ENCODE measurements around the gene CFTR. TPM values are rescaled to one million over a fixed set of nuclear protein-coding genes. Genes with fewer than 3 reads are reported as not detected.

CFTR gene
- total RNA-seq, 1 experiment from 2014 or later = 1.2 TPM

- H4K8ac ChIP-seq (replicated peaks; ENCODE audit: insufficient read length, low read depth, low read length) = no peak overlapping the region
- no peak overlapping the region for H2AK5ac ChIP-seq (ENCODE audit: insufficient read length, low read length)
- no peak overlapping the region for H3K56ac ChIP-seq (ENCODE audit: insufficient read length, low read depth, low read length)
- no peaks in the 10 kb centered on the region for H3K79me2 ChIP-seq (ENCODE audit: insufficient read depth, low read length)
- H3K4me1 ChIP-seq (ENCODE audit: insufficient read depth, low read length) = peaks cover 2% of the 10 kb centered on the region; the same call in 1 of the 2 replicates
- Mint-ChIP-seq H3K9me3 (no peaks in the 10 kb centered on the region; a peak in 1 of 5 replicates), H3K27me3 (ENCODE audit: low read depth) (no peaks in the 10 kb centered on the region; the same call in 1 of the 2 replicates), H3K27ac (no peak overlapping the region), H3K36me3 (ENCODE audit: insufficient read depth in 1 of 3, low read depth in 3 of 3) (no peaks in the 10 kb centered on the region), H3K4me1 (peaks cover 9 to 10% of the 10 kb centered on the region in 2 experiments), H3K4me3 (no peak overlapping the region)
- H2BK120ac ChIP-seq (ENCODE audit: low read depth, low read length, poor library complexity, severe bottlenecking) = no peak overlapping the region
- H2AFZ ChIP-seq (ENCODE audit: low read length) = no peak overlapping the region
- H3K4ac ChIP-seq (ENCODE audit: low read depth, low read length) = no peak overlapping the region
- no peak overlapping the region for H3K18ac ChIP-seq (ENCODE audit: insufficient read length, low read depth, low read length)
- H3K23ac ChIP-seq (ENCODE audit: insufficient read length, low read depth, low read length) = no peak overlapping the region
- no CpG with 5 or more reads among the region's 1 CpG for WGBS (ENCODE audit: extremely low coverage, insufficient read length, low lambda C conversion rate)
- no peak overlapping the region for H3K4me2 ChIP-seq (ENCODE audit: insufficient read depth, insufficient read length, low read length)
- H4K5ac ChIP-seq (ENCODE audit: insufficient read length, low read depth, low read length) = no peak overlapping the region
- no peak overlapping the region for H4K91ac ChIP-seq (ENCODE audit: insufficient read length, low read depth, low read length)
- no peak overlapping the region for H2BK15ac ChIP-seq (ENCODE audit: low read depth, low read length)
- DNase-seq = no peak
- H3K23me2 ChIP-seq (ENCODE audit: insufficient read length, low read depth, low read length, poor library complexity, severe bottlenecking) = no peaks in the 10 kb centered on the region
- no peak overlapping the region for H3K9ac ChIP-seq (ENCODE audit: extremely low read depth, insufficient read length, low read length)
- no peak overlapping the region for H3K27ac ChIP-seq (ENCODE audit: insufficient read length, low read depth, low read length)
- H3K14ac ChIP-seq (ENCODE audit: insufficient read depth, low read length) = no peak overlapping the region
- no peak for TF ChIP-seq CTCF (conservative IDR thresholded peaks at IDR 0.05)
- no peak overlapping the region for H2BK5ac ChIP-seq (ENCODE audit: insufficient read length, low read length)
- H4K20me1 ChIP-seq (ENCODE audit: control insufficient read depth, insufficient read depth, insufficient read length) = no peaks in the 10 kb centered on the region
- H3K79me1 ChIP-seq (ENCODE audit: insufficient read depth, low read depth, low read length, poor library complexity, severe bottlenecking) = no peaks in the 10 kb centered on the region
- no peak overlapping the region for H2BK12ac ChIP-seq (ENCODE audit: insufficient read length, low read depth, low read length)
- no peaks in the 10 kb centered on the region for H3K27me3 ChIP-seq (ENCODE audit: insufficient read depth, low read length)
- H3T11ph ChIP-seq (ENCODE audit: low read length) = no peak overlapping the region
- no peak overlapping the region for H2BK20ac ChIP-seq (ENCODE audit: low read depth, low read length, poor library complexity, severe bottlenecking)
- no peaks in the 10 kb centered on the region for H3K9me3 ChIP-seq (ENCODE audit: control insufficient read depth, low read depth, low read length)
Observed at GRCh38 chr7:117588352-117588794, 108.5 kb downstream of the CFTR start.
